NCI-H1417 treated with DMSO at 0.1 percent for 48 hours (cell line): ENCODE results near the gene FANK1.
"Not testable (repeated sequence)": the region's sequence is repeated elsewhere in the genome, so short reads cannot be mapped to it uniquely, and the experiment has no call there.

Experiments used
- DNase-seq: peaks from one replicate; lab custom pipeline; 2025; lab: John Stamatoyannopoulos, UW

The FANK1 gene

GRCh38 chr10:125928928-125929585, 32.7 kb downstream of the FANK1 start:
- no peak for DNase-seq

GRCh38 chr10:125929618-125930017, 33.3 kb downstream of the FANK1 start:
- no peak for DNase-seq

GRCh38 chr10:125933693-125934092, 37.3 kb downstream of the FANK1 start:
- no peak for DNase-seq

- DNase-seq, result no peak
Observed at GRCh38 chr10:125936331-125936730, 40.0 kb downstream of the FANK1 start.

GRCh38 chr10:125940515-125940914, 44.2 kb downstream of the FANK1 start:
- no peak for DNase-seq

GRCh38 chr10:125951290-125951689, 54.9 kb downstream of the FANK1 start:
- DNase-seq, result no peak

GRCh38 chr10:125953778-125954385, 57.5 kb downstream of the FANK1 start:
- no peak for DNase-seq

- no peak for DNase-seq
Observed at GRCh38 chr10:125955766-125956165, 59.4 kb downstream of the FANK1 start.

GRCh38 chr10:125961743-125962142, 65.4 kb downstream of the FANK1 start:
- DNase-seq, result no peak

GRCh38 chr10:125962200-125962599, 65.8 kb downstream of the FANK1 start:
- no peak for DNase-seq

- no peak for DNase-seq
Observed at GRCh38 chr10:125964558-125964957, 68.2 kb downstream of the FANK1 start.

- DNase-seq, result no peak
Observed at GRCh38 chr10:125967533-125967932, 71.2 kb downstream of the FANK1 start.

GRCh38 chr10:125970077-125970630, 73.8 kb downstream of the FANK1 start:
- not testable (repeated sequence) for DNase-seq

GRCh38 chr10:125976960-125977605, 80.7 kb downstream of the FANK1 start:
- DNase-seq, result no peak

- no peak for DNase-seq
Observed at GRCh38 chr10:125979976-125980375, 83.6 kb downstream of the FANK1 start.

GRCh38 chr10:125980521-125981035, 84.2 kb downstream of the FANK1 start:
- DNase-seq, result no peak

- DNase-seq, result no peak
Observed at GRCh38 chr10:125982260-125982948, 86.0 kb downstream of the FANK1 start.

GRCh38 chr10:125983161-125983560, 86.8 kb downstream of the FANK1 start:
- DNase-seq, result no peak

GRCh38 chr10:125983656-125984055, 87.3 kb downstream of the FANK1 start:
- no peak for DNase-seq

GRCh38 chr10:125984346-125984745, 88.0 kb downstream of the FANK1 start:
- DNase-seq, result no peak

- DNase-seq, result no peak
Observed at GRCh38 chr10:125984865-125985495, 88.6 kb downstream of the FANK1 start.
